Thyroid gland (tissue), 4 donors: Measurements from ENCODE around the gene VCP. TPM values are rescaled to one million over a fixed set of nuclear protein-coding genes. Genes with fewer than 3 reads are reported as not detected.

ENCODE experiments used
- DNase-seq, 2 donors: peaks; one replicate each; pipeline ENCODE4 v3.0.0-alpha.2; 2019
- H3K27ac ChIP-seq, 3 donors: fragments of 200-600 bp; sonication (generic); 1 replicate in 2 of 3; 2 replicates in 1 of 3; pipeline ENCODE4 v1.5.1; 2016 to 2019; ENCODE audit warnings: mild to moderate bottlenecking in 1 of 3, moderate library complexity in 1 of 3
- H3K27me3 ChIP-seq: fragments of 200-600 bp; sonication (generic); one replicate; pipeline ENCODE4 v1.5.1; 2019
- H3K36me3 ChIP-seq, 2 donors: fragments of 200-600 bp; sonication (generic); one replicate each; pipeline ENCODE4 v1.5.1; 2016 to 2019
- H3K4me1 ChIP-seq, 2 donors: fragments of 200-600 bp; sonication (generic); one replicate each; pipeline ENCODE4 v1.5.1; 2017 to 2019
- H3K4me3 ChIP-seq, 3 donors: fragments of 200-600 bp; sonication (generic); replicated peaks in 1 of 3; 1 replicate in 2 of 3; 2 replicates in 1 of 3; pipeline ENCODE4 v1.5.1; 2016; ENCODE audit warnings: mild to moderate bottlenecking in 1 of 3
- H3K9me3 ChIP-seq: fragments of 200-600 bp; sonication (generic); one replicate; pipeline ENCODE4 v1.5.1; 2017
- CTCF ChIP-seq, 6 experiments: fragments of 200-600 bp in 3 of 6; fragments of 450-650 bp in 3 of 6; sonication (generic) in 3 of 6; IDR thresholded peaks; one replicate each; pipeline ENCODE4 v1.5.1; 2016 to 2019; ENCODE audit warnings: antibody characterized with exemption in 6 of 6, mild to moderate bottlenecking in 2 of 6, inconsistent platforms in 1 of 6, moderate library complexity in 1 of 6
- POLR2A ChIP-seq, 2 donors: fragments of 450-650 bp; IDR thresholded peaks; one replicate each; pipeline ENCODE4 v1.6.1; 2017; ENCODE audit warnings: antibody characterized with exemption in 2 of 2, mild to moderate bottlenecking in 2 of 2, moderate library complexity in 1 of 2
- WGBS, 2 donors: methylation state at CpG; one replicate each; pipeline ENCODE4 v1.1.5; 2017; 5-methylcytosine and 5-hydroxymethylcytosine counted together
- intact Hi-C: fragments of 100-400 bp; cut with DNase I; formaldehyde crosslinking; loops from one replicate; pipeline ENCODE4 v1.15.1; 2023
- total RNA-seq, 4 donors: library from RNA; depleted of rRNA; stranded (reverse); fragments of >200 nt; gene quantifications; one replicate each; pipeline ENCODE4 v1.2.3, GENCODE V29; 2016

Gene VCP
- total RNA-seq, 4 donors from 2014 or later: 150 to 260 (median 233) TPM

GRCh38 chr9:35073279-35073612 lies 821 bp upstream of the VCP start:
- H3K4me1 ChIP-seq: peaks cover 22 to 30% of the 10 kb centered on the region in 2 donors
- peak overlapping the region; percentile 26 to 100 (median 50) for H3K27ac ChIP-seq
- no peak for TF ChIP-seq POLR2A (IDR thresholded peaks at IDR 0.05)
- no peak for TF ChIP-seq CTCF (IDR thresholded peaks at IDR 0.05)
- H3K36me3 ChIP-seq: peaks cover 0 to 2% of the 10 kb centered on the region in 2 donors
- intact Hi-C loops: loop anchor here (1.0 to 5.0 kb wide), 2 partner anchors 27 to 81 kb away; no protein-coding TSS in a partner anchor
- no peak for DNase-seq
- H3K27me3 ChIP-seq: no peaks in the 10 kb centered on the region
- H3K9me3 ChIP-seq: no peaks in the 10 kb centered on the region
- WGBS, 2 donors: 96 to 100% methylated on average over 2 of the region's 2 CpGs
- H3K4me3 ChIP-seq: no peak overlapping the region

DNA sequence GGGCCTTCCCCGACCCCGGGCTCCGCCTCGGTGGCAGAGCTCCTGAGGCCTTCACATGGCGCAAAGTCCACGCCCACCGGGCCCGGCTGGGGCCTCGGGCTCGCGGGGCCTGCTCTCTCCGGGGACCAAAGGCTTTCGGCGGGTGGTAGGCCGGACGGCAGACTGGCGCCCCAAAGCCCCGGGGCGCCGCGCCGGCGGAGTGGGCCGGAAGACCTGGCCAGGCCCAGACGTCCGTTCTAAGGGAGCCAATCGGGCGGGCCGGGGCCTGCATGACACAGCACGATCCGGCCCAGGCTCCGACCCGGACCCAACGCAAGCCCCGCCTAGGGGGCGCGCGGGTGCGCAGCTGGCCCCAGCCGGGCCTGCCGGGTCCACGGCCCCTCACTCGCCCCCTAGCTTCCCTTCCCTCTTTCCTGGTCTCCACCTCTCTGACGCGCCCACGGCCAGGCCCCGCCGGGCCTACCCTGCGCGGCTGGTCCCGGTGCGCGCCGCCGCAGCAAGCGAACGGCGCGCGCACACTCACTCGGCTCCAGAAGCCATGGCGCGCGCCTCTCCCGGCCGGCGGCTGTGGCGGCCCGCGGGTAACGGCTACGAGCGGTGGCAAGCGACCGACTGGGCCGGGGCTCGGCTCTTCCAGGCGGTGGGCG lies 488 bp downstream of the VCP start:
- peaks cover 9 to 15% of the 10 kb centered on the region in 2 donors for H3K36me3 ChIP-seq
- no peaks in the 10 kb centered on the region for H3K9me3 ChIP-seq
- DNase-seq: peak; percentile 87 to 90
- H3K4me3 ChIP-seq: peak overlapping the region; percentile 82 to 100 (median 98)
- TF ChIP-seq POLR2A (IDR thresholded peaks at IDR 0.05) (peak in 1 of 2 donors; percentile 27), CTCF (IDR thresholded peaks at IDR 0.05) (peak in 2 of 6 experiments; percentile 10 to 26)
- 0% methylated on average over 5 to 8 of the region's 79 CpGs for WGBS, 2 donors
- no peaks in the 10 kb centered on the region for H3K27me3 ChIP-seq
- intact Hi-C loops: loop anchor here (5.0 kb wide), 1 partner anchor 80 kb away; no protein-coding TSS in a partner anchor
- H3K4me1 ChIP-seq: peaks cover 22 to 32% of the 10 kb centered on the region in 2 donors
- peak overlapping the region; percentile 96 to 100 (median 100) for H3K27ac ChIP-seq

GRCh38 chr9:35070823-35071813 lies 1.3 kb downstream of the VCP start:
- TF ChIP-seq CTCF (IDR thresholded peaks at IDR 0.05): no peak
- TF ChIP-seq POLR2A (IDR thresholded peaks at IDR 0.05): no peak
- 2% methylated on average over 14 to 20 of the region's 20 CpGs for WGBS, 2 donors
- intact Hi-C loops: loop anchor here (5.0 kb wide), 1 partner anchor 79 kb away; no protein-coding TSS in a partner anchor
- Histone ChIP-seq H3K36me3 (peaks cover 17 to 23% of the 10 kb centered on the region in 2 donors), H3K27ac (peak overlapping the region; percentile 96 to 100 (median 100)), H3K9me3 (no peaks in the 10 kb centered on the region), H3K27me3 (no peaks in the 10 kb centered on the region), H3K4me1 (peaks cover 22 to 32% of the 10 kb centered on the region in 2 donors), H3K4me3 (peak overlapping the region; percentile 82 to 100 (median 98))
- peak; percentile 48 to 50 for DNase-seq

- no peak overlapping the region for H3K27ac ChIP-seq
- 82 to 83% methylated on average over 4 of the region's 4 CpGs for WGBS, 2 donors
- no peak overlapping the region for H3K4me3 ChIP-seq
- H3K36me3 ChIP-seq: peaks cover 38 to 44% of the 10 kb centered on the region in 2 donors
- TF ChIP-seq CTCF (IDR thresholded peaks at IDR 0.05) (no peak), POLR2A (IDR thresholded peaks at IDR 0.05) (no peak)
- intact Hi-C loops: no loop called here
- no peak for DNase-seq
- no peaks in the 10 kb centered on the region for H3K9me3 ChIP-seq
- H3K27me3 ChIP-seq: no peaks in the 10 kb centered on the region
- H3K4me1 ChIP-seq: peaks cover 22 to 32% of the 10 kb centered on the region in 2 donors
Observed at GRCh38 chr9:35069020-35069419, 3.4 kb downstream of the VCP start.
